ENCODE results near the gene HMG20A. TPM values are rescaled to one million over a fixed set of nuclear protein-coding genes. Genes with fewer than 3 reads are reported as not detected.

The HMG20A gene
- total RNA-seq, 1 donor from 2014 or later, result 52.5 TPM

DNA sequence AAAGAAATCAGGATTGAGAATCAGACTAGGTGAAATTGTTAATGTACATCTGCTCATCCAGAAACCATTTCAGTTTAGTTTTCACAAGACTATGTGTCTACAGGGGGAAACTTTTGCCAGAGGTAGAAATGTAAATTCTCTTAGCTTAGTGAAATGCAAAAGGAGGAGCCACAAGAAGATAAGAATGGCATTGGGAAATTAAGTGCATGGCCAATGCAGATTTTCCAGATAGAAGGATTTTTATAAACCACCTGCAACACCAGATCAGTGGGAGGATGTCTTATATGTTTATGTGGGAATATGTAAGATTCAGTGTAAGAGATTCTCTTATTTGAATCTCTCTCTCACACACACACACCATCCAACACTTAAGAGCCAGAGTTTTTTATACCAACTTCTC lies 67.2 kb downstream of the HMG20A start:
- ATAC-seq (no peak), DNase-seq (ENCODE audit: low spot score) (no peak)
- intact Hi-C loops (cut with DNase I), result no loop called here

DNA sequence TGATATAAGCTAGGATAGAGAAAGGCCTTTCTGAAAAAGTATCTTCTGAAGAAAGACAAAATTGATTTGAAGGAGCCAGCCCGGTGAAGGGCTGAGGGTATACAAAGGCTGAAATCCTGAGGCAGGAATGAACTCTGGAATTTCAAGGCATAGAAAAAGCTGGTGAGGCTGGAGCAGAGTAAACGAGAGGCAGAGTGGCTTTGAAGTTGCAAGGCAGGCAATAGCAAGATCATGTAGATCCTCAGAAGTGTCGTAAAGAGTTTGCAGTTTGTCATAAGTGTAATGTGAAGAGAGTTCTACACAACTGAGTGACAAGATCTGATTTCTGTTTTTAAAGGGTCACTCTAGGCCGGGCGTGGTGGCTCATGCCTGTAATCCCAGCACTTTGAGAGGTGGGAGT lies 69.0 kb downstream of the HMG20A start:
- ATAC-seq (no peak), DNase-seq (ENCODE audit: low spot score) (no peak)
- intact Hi-C loops (cut with DNase I), result loop anchor here (10.0 kb wide), 1 partner anchor 375 kb away; no protein-coding TSS in a partner anchor

- DNase-seq (ENCODE audit: low spot score) (no peak), ATAC-seq (no peak)
- intact Hi-C loops (cut with DNase I), result loop anchor here (10.0 kb wide), 1 partner anchor 379 kb away; no protein-coding TSS in a partner anchor
These were observed 72.7 kb downstream of the HMG20A start for GRCh38 chr15:77493324-77493907.

DNA sequence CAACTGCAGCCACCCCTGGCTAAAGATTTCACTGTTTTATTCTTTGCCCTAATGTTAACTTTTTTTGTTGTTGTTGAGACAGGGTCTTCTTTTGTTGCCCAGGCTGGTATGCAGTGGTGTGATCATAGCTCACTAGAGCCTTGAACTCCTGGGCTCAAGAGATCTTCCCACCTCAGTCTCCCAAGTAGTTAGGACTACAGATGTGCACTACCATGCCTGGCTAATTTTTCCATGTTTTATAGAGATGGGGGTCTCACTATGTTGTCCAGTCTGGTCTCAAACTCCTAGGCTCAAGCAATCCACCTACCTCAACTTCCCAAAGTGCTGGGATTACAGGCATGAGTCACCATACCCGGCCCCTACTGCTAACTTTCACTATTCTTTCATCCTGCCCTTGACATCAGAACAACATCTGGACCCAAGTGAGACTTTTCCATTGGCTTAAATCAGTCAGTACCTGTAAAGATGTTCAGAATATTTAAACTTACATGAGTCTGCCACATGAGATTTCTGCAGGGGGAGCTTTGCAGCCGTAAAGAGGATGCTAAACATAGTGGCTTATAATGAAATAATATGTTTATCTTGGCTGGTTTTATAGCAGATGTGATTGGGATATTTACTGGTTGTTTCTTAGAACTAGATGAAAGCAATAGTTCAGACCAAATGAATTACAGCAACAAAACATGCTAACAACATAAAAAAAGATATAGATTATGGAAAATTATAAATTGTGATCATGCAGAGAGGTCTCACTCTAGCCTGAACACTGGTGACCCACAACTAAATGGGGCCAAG lies 73.6 kb downstream of the HMG20A start:
- intact Hi-C loops (cut with DNase I), result loop anchor here (10.0 kb wide), 1 partner anchor 379 kb away; no protein-coding TSS in a partner anchor
- ATAC-seq (no peak), DNase-seq (ENCODE audit: low spot score) (no peak)

GRCh38 chr15:77494964-77495363 lies 74.3 kb downstream of the HMG20A start:
- ATAC-seq (no peak), DNase-seq (ENCODE audit: low spot score) (no peak)
- intact Hi-C loops (cut with DNase I), result loop anchor here (10.0 kb wide), 1 partner anchor 380 kb away; no protein-coding TSS in a partner anchor

DNA sequence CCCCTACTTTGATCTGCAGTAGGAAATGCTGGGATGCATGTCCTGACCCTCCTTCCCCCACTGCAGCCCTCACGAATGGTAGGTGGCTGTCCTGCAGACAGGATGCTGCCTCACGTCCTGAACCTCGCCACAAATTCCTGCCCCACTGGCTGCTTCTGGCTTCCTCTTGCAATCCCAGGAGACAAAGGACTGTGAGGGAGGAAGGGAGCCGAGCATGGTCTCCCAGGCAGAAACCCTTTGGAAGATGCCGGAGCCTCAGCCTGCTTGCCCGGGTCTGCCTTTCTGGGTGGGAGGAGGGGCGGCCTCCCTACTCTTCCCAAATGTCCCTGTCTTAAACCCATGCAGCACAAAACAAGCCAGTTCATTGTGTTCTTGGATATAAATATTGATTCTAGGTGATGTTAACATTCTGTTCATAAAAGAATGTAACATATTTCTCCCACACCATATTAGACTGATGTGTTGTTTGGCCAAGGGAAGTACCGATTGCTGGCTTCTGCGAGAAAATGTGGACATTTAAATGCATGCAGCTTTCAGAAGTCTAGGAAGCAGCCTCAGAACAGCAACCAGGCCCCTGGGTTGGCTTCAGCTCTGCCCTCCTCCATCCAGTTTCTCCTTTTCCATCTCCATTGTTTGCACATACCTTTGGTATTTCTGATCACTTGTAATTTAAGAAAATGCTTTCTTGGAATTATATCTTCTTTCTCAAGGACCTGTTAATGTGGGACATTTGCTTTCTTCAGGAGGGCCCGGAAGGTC lies 75.3 kb downstream of the HMG20A start:
- intact Hi-C loops (cut with DNase I), result loop anchor here (10.0 kb wide), 1 partner anchor 381 kb away; no protein-coding TSS in a partner anchor
- no peak for DNase-seq (ENCODE audit: low spot score)
- peak; percentile 18 for ATAC-seq

GRCh38 chr15:77496715-77497109 lies 76.0 kb downstream of the HMG20A start:
- intact Hi-C loops (cut with DNase I), result loop anchor here (10.0 kb wide), 1 partner anchor 382 kb away; no protein-coding TSS in a partner anchor
- peak; percentile 93 for DNase-seq (ENCODE audit: low spot score)
- ATAC-seq, result peak; percentile 95

DNA sequence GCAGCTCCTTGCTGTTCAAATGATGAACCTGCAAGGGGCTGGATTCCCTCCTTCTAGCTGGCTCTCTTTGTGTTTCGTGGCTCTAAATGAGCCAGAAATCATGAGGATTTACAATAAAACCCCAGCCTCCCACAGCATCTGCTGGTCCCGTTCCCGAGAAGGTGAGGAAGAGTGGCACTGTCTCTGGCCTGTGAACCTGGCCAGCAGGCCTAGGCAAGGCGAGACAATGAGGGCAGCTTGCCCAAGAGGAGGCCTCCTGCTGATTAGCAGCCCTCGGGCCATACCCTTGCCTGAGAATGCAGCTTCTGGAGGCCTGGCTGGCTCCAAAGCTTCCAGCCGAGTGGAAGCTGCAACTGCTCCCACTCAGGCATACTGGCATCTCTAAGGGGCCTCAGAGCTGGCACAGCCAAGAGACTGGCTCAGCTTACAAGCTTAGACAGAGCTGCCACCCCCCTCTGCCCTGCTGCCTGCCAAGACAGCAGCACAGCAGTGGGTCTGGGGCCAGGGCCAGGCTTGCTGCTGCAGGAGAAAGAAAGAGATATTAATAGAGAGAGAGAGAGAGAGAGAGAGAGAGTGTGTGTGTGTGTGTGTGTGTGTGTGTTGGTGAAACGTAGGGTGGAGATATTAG lies 76.5 kb downstream of the HMG20A start:
- intact Hi-C loops (cut with DNase I), result loop anchor here (10.0 kb wide), 1 partner anchor 382 kb away; no protein-coding TSS in a partner anchor
- DNase-seq (ENCODE audit: low spot score), result peak; percentile 84
- peak; percentile 71 for ATAC-seq

DNA sequence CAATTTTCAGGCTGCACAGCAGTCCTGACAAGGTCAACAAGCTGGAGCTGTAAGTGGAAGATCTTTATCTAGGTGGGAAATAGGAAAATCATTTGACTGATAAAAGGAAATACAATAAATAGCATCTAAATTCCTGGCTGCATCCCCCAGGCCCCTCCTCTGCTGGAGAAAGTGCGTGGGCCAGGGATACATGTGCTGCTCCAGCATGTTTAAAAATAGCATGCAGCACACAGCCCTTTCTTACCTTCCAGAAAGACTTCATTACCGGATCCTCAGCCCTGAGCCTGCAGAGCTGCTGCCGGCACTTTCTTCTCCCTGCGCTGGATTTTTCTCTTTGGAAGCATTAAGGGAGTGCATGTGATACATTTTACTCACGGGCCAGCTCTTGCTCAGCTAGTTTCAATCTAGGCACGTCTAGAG lies 77.3 kb downstream of the HMG20A start:
- DNase-seq (ENCODE audit: low spot score), result no peak
- intact Hi-C loops (cut with DNase I), result loop anchor here (10.0 kb wide), 1 partner anchor 383 kb away; no protein-coding TSS in a partner anchor
- peak; percentile 38 for ATAC-seq

- DNase-seq (ENCODE audit: low spot score), result no peak
- intact Hi-C loops (cut with DNase I), result loop anchor here (10.0 kb wide), 1 partner anchor 384 kb away; no protein-coding TSS in a partner anchor
- no peak for ATAC-seq
These were observed 78.5 kb downstream of the HMG20A start for GRCh38 chr15:77499087-77499760.

- no peak for ATAC-seq
- intact Hi-C loops (cut with DNase I), result no loop called here
These were observed 80.3 kb downstream of the HMG20A start for GRCh38 chr15:77500989-77501388.

DNA sequence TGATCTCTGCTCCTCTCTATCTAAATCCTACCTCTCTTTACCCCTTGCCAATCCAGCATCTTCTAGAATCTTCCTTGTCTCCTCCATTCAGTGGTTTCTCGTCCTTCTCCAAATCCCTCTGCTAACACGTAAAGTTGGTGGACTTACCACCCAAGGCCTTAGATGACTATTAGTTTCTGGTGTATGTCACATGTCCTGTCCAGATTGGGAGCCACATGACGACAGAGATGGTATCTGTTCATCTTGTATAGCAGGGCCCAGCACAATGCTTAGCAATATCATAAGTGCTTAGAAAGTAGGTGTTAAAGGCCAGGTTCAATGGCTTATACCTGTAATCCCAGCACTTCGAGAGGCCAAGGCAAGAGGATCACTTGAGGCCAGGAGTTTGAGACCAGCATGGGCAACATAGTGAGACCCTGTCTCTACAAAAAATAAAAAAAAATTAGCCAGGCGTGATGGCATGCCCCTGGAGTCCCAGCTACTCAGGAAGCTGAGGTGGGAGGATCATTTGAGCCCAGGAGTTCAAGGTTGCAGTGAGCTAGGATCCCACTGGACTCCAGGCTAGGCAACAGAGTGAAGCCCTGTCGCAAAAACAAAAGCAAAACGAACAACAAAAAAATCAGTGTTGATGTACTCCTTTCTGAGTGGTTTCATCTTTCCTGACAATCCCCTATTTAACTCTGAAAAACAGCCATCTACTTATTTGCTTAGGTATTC lies 81.8 kb downstream of the HMG20A start:
- DNase-seq (ENCODE audit: low spot score) (no peak), ATAC-seq (no peak)
- intact Hi-C loops (cut with DNase I), result no loop called here

More at GRCh38 chr15:77500989-77501388, 80.3 kb downstream of the HMG20A start:
- DNase-seq (ENCODE audit: low spot score), result no peak

DNA sequence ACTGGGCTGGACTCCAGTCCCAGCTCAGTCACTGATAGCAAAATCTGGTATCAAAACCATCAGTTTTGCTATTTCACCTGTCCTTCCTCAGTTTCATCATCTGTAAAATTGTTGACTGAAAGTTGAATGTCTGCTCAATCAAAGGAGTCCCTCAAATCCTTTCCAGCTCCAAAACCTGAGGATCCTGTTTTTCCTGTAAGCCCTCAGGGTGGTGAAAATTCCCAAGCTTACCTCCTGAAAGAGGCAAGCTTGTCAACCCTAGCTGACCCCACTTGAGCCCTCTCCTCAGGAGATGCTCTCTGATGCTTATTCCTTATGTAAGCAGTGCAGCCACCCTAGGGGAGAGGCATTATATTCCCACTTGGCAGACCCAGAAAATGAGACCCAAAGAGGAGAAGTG lies 82.6 kb downstream of the HMG20A start:
- DNase-seq (ENCODE audit: low spot score) (no peak), ATAC-seq (no peak)
- intact Hi-C loops (cut with DNase I), result no loop called here

- DNase-seq (ENCODE audit: low spot score), result no peak
These were observed 83.1 kb downstream of the HMG20A start for GRCh38 chr15:77503764-77504163.

DNA sequence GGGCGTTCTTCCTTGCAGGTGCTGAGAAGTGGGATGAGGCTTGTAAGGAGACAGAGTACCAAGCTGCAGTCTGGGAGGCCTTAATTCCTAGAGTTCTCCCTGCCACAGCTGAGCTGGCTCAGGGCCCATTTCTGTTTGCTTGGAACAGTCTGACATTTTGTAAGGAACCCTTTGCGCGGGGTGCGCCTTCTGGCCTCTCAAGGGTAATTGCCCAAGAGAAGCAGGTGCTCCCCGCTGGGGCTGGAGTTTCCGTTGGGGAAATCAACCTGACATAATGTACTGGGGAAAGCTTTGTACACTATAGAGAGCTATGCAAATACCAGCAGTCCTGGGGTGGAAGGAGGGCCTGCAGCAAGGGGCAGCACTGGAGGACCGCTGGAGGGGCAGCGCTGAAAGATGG lies 83.6 kb downstream of the HMG20A start:
- intact Hi-C loops (cut with DNase I), result no loop called here
- no peak for DNase-seq (ENCODE audit: low spot score)
- ATAC-seq, result no peak

More at GRCh38 chr15:77503764-77504163, 83.1 kb downstream of the HMG20A start:
- intact Hi-C loops (cut with DNase I), result no loop called here
- ATAC-seq, result no peak

DNA sequence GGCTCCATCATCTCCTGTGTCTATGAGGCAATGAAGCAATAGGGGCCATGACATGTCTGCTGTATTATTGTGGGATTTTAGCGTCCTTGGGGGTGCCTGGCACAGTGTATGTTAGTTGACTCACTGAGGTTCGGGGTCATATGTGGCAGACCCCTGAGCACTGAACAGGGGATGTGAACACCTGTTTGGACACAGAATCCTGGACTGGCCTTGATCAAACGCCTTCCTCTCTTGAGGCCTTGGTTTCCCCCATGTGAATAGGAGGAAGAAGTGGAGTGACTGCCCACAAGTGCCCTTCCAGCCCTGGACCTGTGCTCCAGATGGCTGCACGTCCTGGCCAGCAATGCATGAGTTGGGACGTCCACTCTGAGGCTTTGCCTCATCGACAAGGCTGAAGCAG lies 84.2 kb downstream of the HMG20A start:
- no peak for ATAC-seq
- intact Hi-C loops (cut with DNase I), result no loop called here
- DNase-seq (ENCODE audit: low spot score), result no peak

DNA sequence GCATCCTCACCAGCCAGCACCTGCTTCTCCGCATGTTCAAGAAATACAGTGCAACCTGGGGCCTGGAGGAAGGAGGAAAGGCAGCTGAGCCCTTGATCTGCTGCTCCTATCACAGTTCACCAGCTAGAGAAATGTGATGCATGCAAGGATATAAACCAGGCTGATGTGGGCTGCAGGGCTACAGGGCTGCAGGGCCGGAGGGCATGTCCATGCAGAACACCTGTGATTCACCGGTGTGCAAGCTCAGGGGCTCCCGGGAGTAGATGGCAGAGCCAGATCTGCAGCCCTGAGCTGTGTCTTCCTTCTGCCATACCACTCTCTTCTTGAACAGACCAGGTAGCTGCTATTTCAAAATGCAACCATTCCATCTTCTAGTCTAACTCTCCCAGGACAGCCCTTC lies 84.9 kb downstream of the HMG20A start:
- intact Hi-C loops (cut with DNase I), result no loop called here
- ATAC-seq (no peak), DNase-seq (ENCODE audit: low spot score) (no peak)
